Measurements from ENCODE around the gene NXPE3.

The NXPE3 gene

GRCh38 chr3:101876142-101876541, 97.1 kb downstream of the NXPE3 start:
- no peak for DNase-seq (ENCODE audit: low read depth in 1 of 2, low spot score in 1 of 2)
- H3K27me3 ChIP-seq (ENCODE audit: insufficient read depth, poor library complexity, severe bottlenecking): no peaks in the 10 kb centered on the region
- TF ChIP-seq CTCF (IDR thresholded peaks at IDR 0.05; ENCODE audit: insufficient read depth, low read length) (no peak), POLR2AphosphoS5 (IDR thresholded peaks at IDR 0.05; ENCODE audit: low read depth) (no peak), REST (IDR thresholded peaks at IDR 0.05; ENCODE audit: insufficient replicate concordance, low read depth) (no peak), SPI1 (IDR thresholded peaks at IDR 0.05; ENCODE audit: borderline replicate concordance, low read depth) (no peak), GABPA (IDR thresholded peaks at IDR 0.05; ENCODE audit: low read depth) (no peak)
- no peak overlapping the region for H3K27ac ChIP-seq (replicated peaks)
- H3K4me3 ChIP-seq (replicated peaks; ENCODE audit: insufficient read depth, low read length): no peak overlapping the region

Data from HL-60 (cell line).